ENCODE results near the gene NDUFC1. TPM values are rescaled to one million over a fixed set of nuclear protein-coding genes. Genes with fewer than 3 reads are reported as not detected.

The NDUFC1 gene
- total RNA-seq, 2 experiments from 2014 or later: 41.9 to 64.8 TPM

DNA sequence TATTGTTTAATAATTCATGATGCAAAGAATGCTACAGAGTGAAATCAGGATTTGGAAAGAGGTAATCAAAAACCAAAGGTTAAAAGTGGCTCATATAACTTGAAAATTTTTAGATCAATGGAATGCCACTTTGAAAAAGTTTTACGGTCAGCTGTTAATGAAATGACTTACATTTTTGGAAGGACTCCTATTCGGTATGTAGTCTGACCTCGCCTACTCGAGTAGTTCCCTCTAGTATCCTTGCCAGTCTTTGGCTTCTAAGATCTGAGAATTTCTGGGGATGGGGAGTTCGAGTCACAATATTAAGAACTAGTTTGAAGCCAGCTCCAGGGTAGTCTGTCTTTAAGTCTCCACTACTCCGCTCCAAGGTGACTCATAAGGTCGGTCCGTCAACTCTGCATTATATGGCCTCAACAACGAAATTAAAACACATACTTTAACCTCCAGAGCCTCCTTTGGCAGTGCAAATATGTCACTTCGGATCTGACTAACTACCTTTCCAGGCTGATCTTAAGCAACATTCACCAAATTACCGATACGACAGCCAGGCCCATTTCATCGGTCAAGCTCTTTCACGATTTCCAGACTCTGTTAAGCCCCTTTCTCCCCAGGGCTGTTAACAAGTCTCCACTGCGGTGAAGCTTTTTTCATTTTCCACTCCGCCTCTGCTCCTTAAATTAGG lies 1.7 kb downstream of the NDUFC1 start:
- ATAC-seq: peak; percentile 54
- H3K27me3 Mint-ChIP-seq: no peaks in the 10 kb centered on the region
- peak overlapping the region; percentile 96 for H3K27ac Mint-ChIP-seq
- H3K9me3 Mint-ChIP-seq (ENCODE audit: low read depth): peaks cover 5% of the 10 kb centered on the region
- H3K4me3 Mint-ChIP-seq: peak overlapping the region; percentile 98
- ChIA-PET POLR2A (interaction anchor here (0.6 to 3.4 kb wide), 13 partner anchors 9 to 294 kb away, joined by 3 to 34 read pairs (median 4); partner anchors contain the start of genes ELF2 and SETD7), CTCF (interaction anchor here (0.5 to 2.3 kb wide), 15 partner anchors 15 to 357 kb away, joined by 3 to 10 read pairs (median 4); no protein-coding TSS in a partner anchor)
- DNase-seq: peak; percentile 62
- H3K4me1 Mint-ChIP-seq: peaks cover 63% of the 10 kb centered on the region
- peaks cover 39% of the 10 kb centered on the region for H3K36me3 Mint-ChIP-seq (ENCODE audit: low read depth)
- intact Hi-C loops (cut with DNase I, micrococcal nuclease): loop anchor here (1.0 to 5.0 kb wide), 9 partner anchors 34 to 1222 kb away; partner anchors contain the start of genes ELF2 (in 2 of the 2), ELMOD2 (in 2 of the 2), NOCT (in 2 of the 2) and SETD7 (in 1 of the 2)

DNA sequence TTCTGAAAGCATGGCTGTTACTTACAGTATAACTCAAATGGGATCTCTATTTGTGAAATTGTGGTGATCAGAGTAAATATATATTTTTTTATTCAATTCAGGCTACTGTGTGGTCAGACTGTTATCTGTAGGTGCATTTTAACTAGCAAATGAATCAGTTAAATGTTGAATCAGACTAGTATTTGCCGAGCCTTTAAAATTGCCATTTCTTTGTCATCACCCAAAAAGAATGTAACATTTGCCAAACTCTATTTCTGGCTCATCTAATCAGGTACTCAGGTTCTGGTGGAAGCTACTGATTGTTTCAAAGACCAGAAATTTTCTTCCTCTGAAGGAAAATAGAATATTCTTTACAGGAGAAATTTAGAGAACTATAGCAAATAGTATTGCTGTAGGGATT lies 2.7 kb downstream of the NDUFC1 start:
- H3K27ac Mint-ChIP-seq: peak overlapping the region; percentile 96
- peaks cover 55% of the 10 kb centered on the region for H3K4me1 Mint-ChIP-seq
- ChIA-PET POLR2A (interaction anchor here (0.6 to 3.4 kb wide), 3 partner anchors 10 to 123 kb away, joined by 3 to 34 read pairs (median 3); partner anchors contain the start of gene ELF2), CTCF (interaction anchor here (1.0 to 2.3 kb wide), 5 partner anchors 18 to 358 kb away, joined by 4 to 10 read pairs (median 5); no protein-coding TSS in a partner anchor)
- peaks cover 36% of the 10 kb centered on the region for H3K36me3 Mint-ChIP-seq (ENCODE audit: low read depth)
- intact Hi-C loops (cut with DNase I, micrococcal nuclease): no loop called here
- DNase-seq (no peak), ATAC-seq (no peak)
- H3K9me3 Mint-ChIP-seq (ENCODE audit: low read depth): no peaks in the 10 kb centered on the region
- peak overlapping the region; percentile 98 for H3K4me3 Mint-ChIP-seq
- H3K27me3 Mint-ChIP-seq: no peaks in the 10 kb centered on the region

DNA sequence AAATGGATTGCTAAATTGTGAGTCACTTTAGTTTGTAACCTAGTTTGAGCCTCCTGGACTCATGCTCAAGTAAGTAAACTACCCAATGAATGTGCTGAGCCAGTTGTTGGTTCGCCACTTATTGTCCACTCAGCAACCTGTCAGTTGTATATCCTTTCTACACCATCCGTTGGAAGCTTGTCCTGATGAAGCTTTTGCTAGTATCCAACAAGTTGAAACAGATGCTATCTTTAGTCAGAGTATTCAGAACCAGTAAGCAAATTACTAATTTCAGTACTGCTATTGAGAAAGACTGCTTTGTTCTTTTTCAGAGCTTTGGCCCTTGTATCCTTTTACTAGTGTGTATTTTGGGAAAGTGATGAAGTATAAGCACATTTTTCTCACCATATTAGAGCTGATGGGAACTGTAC lies 5.3 kb downstream of the NDUFC1 start:
- Mint-ChIP-seq H3K27me3 (no peaks in the 10 kb centered on the region), H3K27ac (peak overlapping the region; percentile 13), H3K4me3 (no peak overlapping the region), H3K9me3 (ENCODE audit: low read depth) (no peaks in the 10 kb centered on the region), H3K36me3 (ENCODE audit: low read depth) (peaks cover 28% of the 10 kb centered on the region), H3K4me1 (peaks cover 41% of the 10 kb centered on the region)
- no peak for ATAC-seq
- POLR2A ChIA-PET: interaction anchor here (0.6 to 2.3 kb wide), 2 partner anchors 120 to 310 kb away, joined by 3 to 12 read pairs; partner anchors contain the start of gene ELF2
- intact Hi-C loops (cut with DNase I, micrococcal nuclease): no loop called here
- DNase-seq: no peak
- CTCF ChIA-PET: interaction anchor here (0.7 to 3.6 kb wide), 20 partner anchors 8 to 282 kb away, joined by 3 to 28 read pairs (median 5); partner anchors contain the start of gene NOCT

DNA sequence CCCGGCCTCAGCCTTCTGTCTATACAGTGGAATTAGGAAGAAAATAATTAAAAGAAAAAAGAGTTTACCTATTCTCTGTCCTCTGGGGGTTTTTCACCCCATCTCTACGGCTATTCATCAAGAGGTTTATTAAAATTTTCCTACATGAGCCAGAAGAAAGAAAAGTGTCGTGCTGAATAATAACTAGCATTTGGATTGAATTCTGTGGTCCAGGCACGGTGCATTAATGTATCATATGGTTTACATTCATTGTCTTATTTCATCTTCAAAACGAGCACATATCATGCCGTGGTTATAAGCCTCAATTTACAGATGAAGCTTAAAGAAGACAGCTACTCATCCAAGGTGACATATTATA lies 6.4 kb downstream of the NDUFC1 start:
- Mint-ChIP-seq H3K36me3 (ENCODE audit: low read depth) (peaks cover 28% of the 10 kb centered on the region), H3K4me3 (peak overlapping the region; percentile 95), H3K27ac (peak overlapping the region; percentile 96), H3K27me3 (no peaks in the 10 kb centered on the region), H3K4me1 (peaks cover 41% of the 10 kb centered on the region), H3K9me3 (ENCODE audit: low read depth) (no peaks in the 10 kb centered on the region)
- intact Hi-C loops (cut with DNase I, micrococcal nuclease): loop anchor here (1.0 to 2.0 kb wide), 7 partner anchors 30 to 266 kb away; no protein-coding TSS in a partner anchor
- DNase-seq: no peak
- ATAC-seq: peak; percentile 25
- ChIA-PET POLR2A (interaction anchor here (0.6 to 2.3 kb wide), 5 partner anchors 9 to 266 kb away, joined by 3 to 12 read pairs (median 3); partner anchors contain the start of gene ELF2), CTCF (interaction anchor here (0.6 to 3.6 kb wide), 39 partner anchors 9 to 291 kb away, joined by 3 to 28 read pairs (median 4); no protein-coding TSS in a partner anchor)

DNA sequence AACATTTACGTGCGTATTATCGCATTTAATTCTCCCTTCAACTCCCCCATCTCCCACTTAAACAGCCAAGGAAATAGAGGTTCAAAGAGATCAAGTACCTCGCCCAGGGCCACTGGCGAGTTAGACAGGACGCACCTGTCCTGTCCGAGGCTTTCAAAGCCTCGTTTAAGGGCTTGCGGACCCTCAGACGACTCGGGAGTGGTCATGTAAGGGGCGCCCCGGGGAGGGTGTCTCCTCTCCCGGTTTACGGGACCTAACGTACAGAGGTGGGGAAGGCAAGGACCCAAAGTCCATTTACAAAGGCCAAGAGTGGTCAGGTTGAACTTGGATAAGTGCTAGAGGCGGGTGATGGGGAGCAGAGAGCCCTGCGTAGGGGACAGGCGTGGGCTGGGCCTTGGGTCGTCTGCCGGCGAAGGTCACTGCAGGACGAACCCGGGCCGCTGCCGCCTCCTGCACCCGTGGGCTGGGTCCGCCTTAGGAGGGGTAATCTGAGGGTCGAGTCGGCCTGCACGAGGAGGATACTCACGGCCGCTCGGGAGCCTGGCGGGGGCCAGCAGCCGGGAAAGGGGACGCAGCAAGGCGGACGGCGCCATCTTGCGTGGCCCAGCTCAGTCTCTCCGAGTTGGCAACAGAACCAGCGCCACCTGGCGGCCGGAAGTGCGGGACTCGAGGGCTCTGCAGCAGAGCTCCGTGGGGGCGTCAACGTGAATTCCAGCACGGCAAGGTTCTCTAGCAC lies 6.9 kb downstream of the NDUFC1 start:
- POLR2A ChIA-PET: interaction anchor here (0.6 to 2.3 kb wide), 5 partner anchors 10 to 265 kb away, joined by 3 to 12 read pairs (median 3); partner anchors contain the start of gene ELF2
- peaks cover 38% of the 10 kb centered on the region for H3K4me1 Mint-ChIP-seq
- H3K4me3 Mint-ChIP-seq: peak overlapping the region; percentile 95
- H3K36me3 Mint-ChIP-seq (ENCODE audit: low read depth): peaks cover 28% of the 10 kb centered on the region
- no peaks in the 10 kb centered on the region for H3K27me3 Mint-ChIP-seq
- peak; percentile 89 for ATAC-seq
- CTCF ChIA-PET: interaction anchor here (0.6 to 3.6 kb wide), 38 partner anchors 9 to 291 kb away, joined by 3 to 28 read pairs (median 4); no protein-coding TSS in a partner anchor
- H3K9me3 Mint-ChIP-seq (ENCODE audit: low read depth): no peaks in the 10 kb centered on the region
- H3K27ac Mint-ChIP-seq: peak overlapping the region; percentile 96
- peak; percentile 99 for DNase-seq
- intact Hi-C loops (cut with DNase I, micrococcal nuclease): loop anchor here (1.0 to 2.0 kb wide), 7 partner anchors 29 to 265 kb away; no protein-coding TSS in a partner anchor

DNA sequence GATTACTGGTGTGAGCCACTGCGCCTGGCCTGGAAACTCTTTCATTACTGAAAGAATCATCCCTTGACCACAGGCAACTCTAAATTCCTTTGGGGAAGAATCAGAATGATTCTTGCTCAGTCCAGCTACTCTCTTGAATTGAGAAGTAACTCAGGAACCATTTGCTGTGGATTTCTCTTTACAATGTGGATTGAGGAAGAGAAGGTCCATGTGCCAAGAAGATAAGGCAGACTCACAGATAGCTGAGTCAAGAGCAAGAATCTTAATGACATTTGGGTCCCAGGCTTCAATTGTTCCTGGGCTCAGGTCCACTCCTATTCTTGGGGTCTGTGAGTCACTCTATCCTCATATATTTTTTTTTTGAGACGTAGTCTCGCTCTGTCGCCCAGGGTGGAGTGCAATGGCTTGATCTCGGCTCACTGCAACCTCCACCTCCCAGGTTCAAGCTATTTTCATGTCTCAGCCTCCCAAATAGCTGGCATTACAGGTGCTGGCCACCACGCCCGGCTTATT lies 16.0 kb downstream of the NDUFC1 start:
- ChIA-PET CTCF (interaction anchor here (1.5 kb wide), 1 partner anchor 9 kb away, joined by 4 read pairs; no protein-coding TSS in a partner anchor), POLR2A (interaction anchor here (0.6 to 0.7 kb wide), 2 partner anchors 26 to 279 kb away, joined by 3 to 5 read pairs; no protein-coding TSS in a partner anchor)
- intact Hi-C loops (cut with DNase I, micrococcal nuclease): no loop called here
- Mint-ChIP-seq H3K4me3 (no peak overlapping the region), H3K27ac (no peak overlapping the region), H3K9me3 (ENCODE audit: low read depth) (peaks cover 7% of the 10 kb centered on the region), H3K27me3 (no peaks in the 10 kb centered on the region), H3K36me3 (ENCODE audit: low read depth) (peaks cover 26% of the 10 kb centered on the region), H3K4me1 (no peaks in the 10 kb centered on the region)
- DNase-seq (no peak), ATAC-seq (no peak)

DNA sequence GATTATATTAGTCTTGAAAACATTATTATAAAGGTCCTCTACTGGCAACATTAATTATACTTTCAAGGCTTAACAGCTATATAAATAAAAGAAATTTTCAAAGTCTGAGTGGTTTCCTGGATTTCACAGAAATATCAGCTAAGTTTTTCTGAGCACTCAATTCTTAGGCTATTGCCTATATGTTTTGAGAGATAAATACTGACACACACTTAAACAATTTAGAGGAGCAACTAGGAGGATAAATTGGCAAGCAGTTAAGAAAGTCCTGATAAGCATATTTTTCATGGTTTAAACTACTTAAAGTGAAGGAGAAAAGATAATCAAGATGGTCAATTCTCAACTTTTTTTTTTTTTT lies 19.6 kb downstream of the NDUFC1 start:
- POLR2A ChIA-PET: no interaction called here

DNA sequence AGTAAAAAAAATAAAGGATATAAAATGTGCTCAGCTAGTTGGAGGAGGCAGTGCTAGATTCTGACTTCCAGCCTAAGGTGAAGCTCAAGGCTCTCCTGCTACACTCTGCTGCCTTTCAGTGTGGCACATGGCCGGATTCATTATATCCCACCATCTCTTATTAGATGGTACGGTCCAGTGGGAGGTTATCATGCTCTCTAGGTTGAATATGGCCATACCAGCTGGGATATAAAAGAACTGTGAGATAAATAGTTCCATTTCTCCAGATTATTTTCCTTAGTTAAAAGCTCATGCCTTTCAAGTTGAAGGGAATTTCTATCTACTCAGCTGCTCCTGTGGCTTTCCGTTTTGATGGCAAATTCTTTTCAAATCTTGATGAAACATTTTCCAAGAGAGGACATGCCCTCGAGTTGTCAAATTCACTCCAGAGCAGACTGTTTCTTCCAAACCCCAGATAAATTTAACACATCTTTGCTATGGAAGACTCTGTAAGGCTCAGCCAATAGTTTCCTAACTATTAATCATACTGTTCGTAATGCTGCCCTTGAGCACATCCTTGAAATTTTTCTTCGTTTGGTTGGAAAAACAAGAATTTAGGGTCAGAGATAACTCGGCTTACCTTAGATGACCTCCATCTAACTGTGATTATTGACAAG lies 20.1 kb downstream of the NDUFC1 start:
- ChIA-PET CTCF (interaction anchor here (0.6 to 1.9 kb wide), 9 partner anchors 15 to 254 kb away, joined by 3 to 6 read pairs (median 3); partner anchors contain the start of gene NAA15), POLR2A (interaction anchor here (0.7 kb wide), 1 partner anchor 252 kb away, joined by 8 read pairs; no protein-coding TSS in a partner anchor)
- intact Hi-C loops (cut with DNase I, micrococcal nuclease): no loop called here
- peaks cover 10% of the 10 kb centered on the region for H3K36me3 Mint-ChIP-seq (ENCODE audit: low read depth)
- no peak for DNase-seq
- H3K27ac Mint-ChIP-seq: no peak overlapping the region
- H3K4me3 Mint-ChIP-seq: no peak overlapping the region
- no peak for ATAC-seq
- H3K27me3 Mint-ChIP-seq: peaks cover 27% of the 10 kb centered on the region
- H3K4me1 Mint-ChIP-seq: peaks cover 13% of the 10 kb centered on the region
- H3K9me3 Mint-ChIP-seq (ENCODE audit: low read depth): peaks cover 7% of the 10 kb centered on the region

More for the DNA sequence above, 19.6 kb downstream of the NDUFC1 start:
- no peak overlapping the region for H3K27ac Mint-ChIP-seq
- intact Hi-C loops (cut with DNase I, micrococcal nuclease): no loop called here
- peaks cover 7% of the 10 kb centered on the region for H3K9me3 Mint-ChIP-seq (ENCODE audit: low read depth)
- H3K36me3 Mint-ChIP-seq (ENCODE audit: low read depth): peaks cover 10% of the 10 kb centered on the region
- peaks cover 25% of the 10 kb centered on the region for H3K27me3 Mint-ChIP-seq
- H3K4me1 Mint-ChIP-seq: peaks cover 13% of the 10 kb centered on the region
- DNase-seq: no peak
- no peak overlapping the region for H3K4me3 Mint-ChIP-seq
- ATAC-seq: no peak
- CTCF ChIA-PET: interaction anchor here (0.6 to 1.9 kb wide), 7 partner anchors 10 to 255 kb away, joined by 3 to 6 read pairs (median 4); partner anchors contain the start of gene NAA15

DNA sequence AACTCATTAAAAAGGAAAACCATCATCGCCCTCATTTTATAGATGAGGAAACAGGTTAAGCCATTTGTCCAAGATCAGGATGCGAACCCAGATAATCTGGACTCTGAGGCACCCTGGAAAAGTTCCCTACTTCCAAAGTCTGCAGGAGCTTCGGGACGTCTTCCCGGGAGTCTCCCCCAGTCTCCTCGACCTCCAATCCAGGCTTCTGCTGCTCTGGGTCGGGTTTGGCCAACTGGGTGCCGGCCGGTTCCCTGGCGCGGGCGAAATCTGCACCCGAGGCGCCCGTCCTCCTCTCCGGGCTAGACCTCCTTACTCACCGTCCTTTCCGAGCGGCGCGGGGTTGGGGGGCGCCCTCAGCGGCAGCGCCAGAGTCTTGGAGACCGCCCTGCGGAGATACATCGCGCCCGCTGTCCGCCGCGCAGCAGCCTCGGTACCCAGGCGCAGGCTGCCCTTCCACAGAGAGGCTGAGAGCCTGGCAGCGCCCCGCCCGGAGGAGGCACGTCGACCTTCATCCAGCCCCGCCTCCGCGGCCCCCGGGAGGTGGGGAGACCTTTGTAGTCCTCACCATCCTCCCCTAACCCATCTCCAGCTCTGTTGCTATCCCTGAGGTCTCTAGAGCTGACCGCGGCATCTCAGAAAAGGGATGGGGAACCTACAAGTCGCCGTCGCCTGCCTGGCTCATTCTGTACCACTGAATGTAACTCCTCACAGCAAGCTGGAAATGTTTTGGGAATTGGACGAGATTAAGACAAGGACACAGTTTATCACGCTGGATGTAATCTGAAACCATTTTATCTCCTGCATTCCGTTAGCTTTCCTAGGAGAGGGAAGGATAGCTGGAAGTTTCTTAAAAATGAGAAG lies 22.3 kb downstream of the NDUFC1 start, which contains the start of gene MGARP:
Gene MGARP, minus strand, starts transcription at position 466 of the 861 bp plus-strand sequence. Its CDS starts 67 bp downstream, at position 399.
- Mint-ChIP-seq H3K27me3 (peaks cover 39% of the 10 kb centered on the region), H3K9me3 (ENCODE audit: low read depth) (peaks cover 4% of the 10 kb centered on the region), H3K4me3 (peak within 1 kb of the TSS; percentile 69), H3K36me3 (ENCODE audit: low read depth) (peaks cover 8% of the 10 kb centered on the region), H3K27ac (no peak within 1 kb of the TSS), H3K4me1 (peaks cover 13% of the 10 kb centered on the region)
- CTCF ChIA-PET: interaction anchor here (0.8 to 1.6 kb wide), 4 partner anchors 14 to 193 kb away, joined by 3 read pairs; no protein-coding TSS in a partner anchor
- peak; percentile 49 for DNase-seq
- POLR2A ChIA-PET: interaction anchor here (0.6 kb wide), 1 partner anchor 32 kb away, joined by 3 read pairs; no protein-coding TSS in a partner anchor
- ATAC-seq: peak; percentile 82
- intact Hi-C loops (cut with DNase I, micrococcal nuclease): no loop called here
